ENCODE measurements around the gene ROR2. TPM values are rescaled to one million over a fixed set of nuclear protein-coding genes. Genes with fewer than 3 reads are reported as not detected.

The ROR2 gene
- total and polyA plus RNA-seq, 2 experiments from 2014 or later = 8.1 to 18.8 TPM

GRCh38 chr9:91930475-91930874 lies 19.6 kb downstream of the ROR2 start (continued):
- TF ChIP-seq ZNF462 (CRISPR knock-in tag; IDR thresholded peaks at IDR 0.05) (no peak), NANOG (IDR thresholded peaks at IDR 0.05; ENCODE audit: borderline replicate concordance) (no peak), CTCF (conservative IDR thresholded peaks at IDR 0.05; ENCODE audit: low read depth in 2 of 2) (no peak), EZH2phosphoT487 (IDR thresholded peaks at IDR 0.05; ENCODE audit: unreplicated experiment) (no peak), ZNF114 (CRISPR knock-in tag; IDR thresholded peaks at IDR 0.05) (no peak), CREB1 (CRISPR knock-in tag; IDR thresholded peaks at IDR 0.05; ENCODE audit: low read depth) (no peak), ZNF331 (CRISPR knock-in tag; IDR thresholded peaks at IDR 0.05; ENCODE audit: low read depth) (no peak), STAT1 (IDR thresholded peaks at IDR 0.05; ENCODE audit: unreplicated experiment) (no peak)

GRCh38 chr9:91929331-91929730 lies 20.7 kb downstream of the ROR2 start:
- Histone ChIP-seq H3K79me2 (replicated peaks; ENCODE audit: insufficient read depth) (peaks cover 38% of the 10 kb centered on the region), H4K20me1 (replicated peaks; ENCODE audit: insufficient read depth) (peaks cover 8% of the 10 kb centered on the region; the same call in 1 of the 2 replicates), H3K4me1 (ENCODE audit: insufficient read depth) (peaks cover 9% of the 10 kb centered on the region; the same call in 1 of the 2 replicates), H3K27me3 (ENCODE audit: insufficient read depth) (no peaks in the 10 kb centered on the region), H3F3A (replicated peaks; ENCODE audit: low read depth) (no peaks in the 10 kb centered on the region), H2AFZ (no peak overlapping the region), H3K36me3 (ENCODE audit: insufficient read depth) (peaks cover 5% of the 10 kb centered on the region; the same call in 1 of the 2 replicates), H3K4me3 (no peak overlapping the region), H3K27ac (ENCODE audit: low read depth) (no peak overlapping the region), H3K4me2 (no peak overlapping the region), H3K9me2 (ENCODE audit: insufficient read depth) (no peaks in the 10 kb centered on the region)
- H3K4me3 Mint-ChIP-seq = no peak overlapping the region
- H3K27ac Mint-ChIP-seq = no peak overlapping the region
- peaks cover 43% of the 10 kb centered on the region for H3K36me3 Mint-ChIP-seq (ENCODE audit: low read depth)
- H3K4me1 Mint-ChIP-seq = peaks cover 6% of the 10 kb centered on the region
- peaks cover 10% of the 10 kb centered on the region for H3K27me3 Mint-ChIP-seq (ENCODE audit: insufficient read depth, low read depth, poor library complexity)
- ATAC-seq (no peak), DNase-seq (ENCODE audit: low spot score) (no peak)
- peaks cover 50% of the 10 kb centered on the region for H3K9me3 Mint-ChIP-seq
- TF ChIP-seq ZNF462 (CRISPR knock-in tag; IDR thresholded peaks at IDR 0.05) (no peak), ZNF114 (CRISPR knock-in tag; IDR thresholded peaks at IDR 0.05) (no peak), JUNB (IDR thresholded peaks at IDR 0.05; ENCODE audit: unreplicated experiment) (no peak)

Data from GM23338 (cell line).